ENCODE results near the gene SRXN1.

GRCh38 chr20:626579-626978 lies 26.4 kb downstream of the SRXN1 start:
- TF ChIP-seq CTCF (IDR thresholded peaks at IDR 0.05) (no peak), RCOR1 (IDR thresholded peaks at IDR 0.05; ENCODE audit: low read depth, low read length) (no peak)

All from A549 (cell line).